Mucosa of rectum (tissue), 2 donors: Measurements from ENCODE around the gene COL4A3.
"Not testable (repeated sequence)": the region's sequence is repeated elsewhere in the genome, so short reads cannot be mapped to it uniquely, and the experiment has no call there.

ENCODE experiments used
- H3K27ac ChIP-seq, 2 donors: one replicate each; pipeline ENCODE4 v1.7.0; 2013; ENCODE audit warnings: inconsistent platforms in 2 of 2, low read depth in 2 of 2, low read length in 2 of 2
- H3K27me3 ChIP-seq, 2 donors: one replicate each; pipeline ENCODE4 v1.7.0; 2013; ENCODE audit warnings: low read length in 2 of 2; ENCODE audit not compliant: control insufficient read depth in 2 of 2, insufficient read depth in 2 of 2
- H3K36me3 ChIP-seq, 2 donors: one replicate each; pipeline ENCODE4 v1.7.0; 2013; ENCODE audit warnings: low read length in 2 of 2; ENCODE audit not compliant: control insufficient read depth in 2 of 2, insufficient read depth in 2 of 2
- H3K4me1 ChIP-seq, 2 donors: one replicate each; pipeline ENCODE4 v1.7.0; 2013; ENCODE audit warnings: low read length in 2 of 2, mild to moderate bottlenecking in 1 of 2; ENCODE audit not compliant: control insufficient read depth in 2 of 2, insufficient read depth in 2 of 2
- H3K4me3 ChIP-seq, 2 donors: one replicate each; pipeline ENCODE4 v1.7.0; 2013; ENCODE audit warnings: low read length in 2 of 2
- H3K9ac ChIP-seq, 2 donors: one replicate each; pipeline ENCODE4 v1.7.0; 2013; ENCODE audit warnings: low read length in 2 of 2, low read depth in 1 of 2, mild to moderate bottlenecking in 1 of 2
- H3K9me3 ChIP-seq, 2 donors: one replicate each; pipeline ENCODE4 v1.7.0; 2013; ENCODE audit warnings: low read length in 2 of 2; ENCODE audit not compliant: control insufficient read depth in 2 of 2
- donor health status: healthy.
- donor health status: Normal muscosa, but diverticular disease.

Gene COL4A3

DNA sequence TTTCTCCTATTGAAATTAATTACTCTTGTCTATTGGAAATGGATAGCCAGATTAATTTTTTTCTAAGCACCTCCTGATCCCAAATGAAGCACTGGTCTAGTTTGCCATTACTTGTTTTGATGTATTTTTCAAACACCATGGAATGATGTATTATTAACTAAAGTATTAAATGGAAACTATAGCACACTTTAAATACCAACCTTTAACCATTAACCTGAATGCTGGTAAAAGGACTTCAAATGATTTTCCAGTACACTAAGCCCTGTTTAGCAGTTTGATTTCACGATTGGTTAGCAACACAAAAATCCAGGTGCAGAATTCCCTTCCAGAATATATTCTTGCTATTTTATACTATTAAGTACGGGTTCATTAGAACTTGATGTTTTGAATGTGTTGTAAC, 37.3 kb downstream of the COL4A3 start:
- Histone ChIP-seq H3K4me1 (no peaks in the 10 kb centered on the region), H3K9me3 (no peaks in the 10 kb centered on the region), H3K9ac (no peak overlapping the region), H3K36me3 (no peaks in the 10 kb centered on the region), H3K27ac (no peak overlapping the region), H3K27me3 (no peaks in the 10 kb centered on the region), H3K4me3 (no peak overlapping the region)

- Histone ChIP-seq H3K27me3 (no peaks in the 10 kb centered on the region), H3K36me3 (no peaks in the 10 kb centered on the region), H3K9ac (no peak overlapping the region), H3K4me3 (no peak overlapping the region), H3K27ac (no peak overlapping the region), H3K4me1 (no peaks in the 10 kb centered on the region), H3K9me3 (no peaks in the 10 kb centered on the region)
These were observed 40.0 kb downstream of the COL4A3 start for GRCh38 chr2:227204452-227204851.

DNA sequence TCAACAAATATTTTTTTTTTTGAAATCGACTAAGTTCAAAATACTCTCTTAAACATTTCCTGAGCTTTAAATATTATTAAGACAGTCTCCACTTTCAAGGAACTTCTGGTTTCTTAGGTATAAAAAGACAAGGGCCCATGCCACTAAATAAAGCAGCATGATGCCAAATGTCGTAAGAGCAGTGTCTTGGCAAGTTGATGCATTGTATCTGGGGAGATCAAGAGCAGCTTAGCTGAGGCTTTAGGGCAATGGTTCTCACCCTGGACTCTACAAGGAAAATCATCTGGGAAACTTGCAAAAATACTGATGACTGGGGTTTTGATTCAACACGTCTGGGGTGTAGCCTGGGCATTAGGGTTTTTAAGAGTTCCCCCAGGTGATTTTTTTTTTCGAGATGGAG, 41.3 kb downstream of the COL4A3 start:
- Histone ChIP-seq H3K9ac (no peak overlapping the region), H3K9me3 (no peaks in the 10 kb centered on the region), H3K27ac (no peak overlapping the region), H3K4me3 (no peak overlapping the region), H3K4me1 (no peaks in the 10 kb centered on the region), H3K27me3 (no peaks in the 10 kb centered on the region), H3K36me3 (no peaks in the 10 kb centered on the region)

- Histone ChIP-seq H3K27me3 (no peaks in the 10 kb centered on the region), H3K4me3 (no peak overlapping the region), H3K36me3 (no peaks in the 10 kb centered on the region), H3K9me3 (no peaks in the 10 kb centered on the region), H3K4me1 (no peaks in the 10 kb centered on the region), H3K27ac (no peak overlapping the region), H3K9ac (no peak overlapping the region)
These were observed 42.0 kb downstream of the COL4A3 start for GRCh38 chr2:227206406-227206805.

- Histone ChIP-seq H3K36me3 (no peaks in the 10 kb centered on the region), H3K4me3 (no peak overlapping the region), H3K27ac (no peak overlapping the region), H3K9me3 (no peaks in the 10 kb centered on the region), H3K27me3 (no peaks in the 10 kb centered on the region), H3K9ac (no peak overlapping the region), H3K4me1 (no peaks in the 10 kb centered on the region)
These were observed 43.1 kb downstream of the COL4A3 start for GRCh38 chr2:227207573-227207972.

DNA sequence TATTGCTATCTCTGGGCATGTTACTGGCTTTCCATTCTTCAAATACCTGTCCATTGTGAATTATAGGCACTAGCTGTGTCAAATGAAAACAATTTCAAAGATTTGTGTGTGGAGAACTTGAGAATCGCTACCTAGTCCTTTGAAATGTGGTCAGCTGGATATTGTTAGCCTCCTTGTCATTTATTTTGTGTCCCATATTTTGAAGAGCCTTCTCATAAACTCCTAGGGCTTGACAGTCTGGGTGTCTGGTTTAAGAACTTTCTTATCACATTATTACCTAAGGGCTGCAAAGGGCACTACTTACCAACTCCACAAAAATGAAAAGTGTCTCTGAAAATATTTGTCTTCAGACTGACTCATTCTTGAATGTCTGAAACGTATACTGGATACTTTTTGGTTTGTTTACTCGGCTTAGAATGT, 50.2 kb downstream of the COL4A3 start:
- no peaks in the 10 kb centered on the region for H3K27me3 ChIP-seq
- H3K4me3 ChIP-seq = no peak overlapping the region
- no peaks in the 10 kb centered on the region for H3K36me3 ChIP-seq
- no peaks in the 10 kb centered on the region for H3K4me1 ChIP-seq
- H3K27ac ChIP-seq = no peak overlapping the region
- no peaks in the 10 kb centered on the region for H3K9me3 ChIP-seq
- no peak overlapping the region for H3K9ac ChIP-seq

GRCh38 chr2:227219312-227220105, 55.1 kb downstream of the COL4A3 start:
- H3K36me3 ChIP-seq = no peaks in the 10 kb centered on the region
- H3K9me3 ChIP-seq = no peaks in the 10 kb centered on the region
- no peak overlapping the region for H3K4me3 ChIP-seq
- no peaks in the 10 kb centered on the region for H3K4me1 ChIP-seq
- H3K27me3 ChIP-seq = no peaks in the 10 kb centered on the region
- H3K27ac ChIP-seq = no peak overlapping the region
- no peak overlapping the region for H3K9ac ChIP-seq

DNA sequence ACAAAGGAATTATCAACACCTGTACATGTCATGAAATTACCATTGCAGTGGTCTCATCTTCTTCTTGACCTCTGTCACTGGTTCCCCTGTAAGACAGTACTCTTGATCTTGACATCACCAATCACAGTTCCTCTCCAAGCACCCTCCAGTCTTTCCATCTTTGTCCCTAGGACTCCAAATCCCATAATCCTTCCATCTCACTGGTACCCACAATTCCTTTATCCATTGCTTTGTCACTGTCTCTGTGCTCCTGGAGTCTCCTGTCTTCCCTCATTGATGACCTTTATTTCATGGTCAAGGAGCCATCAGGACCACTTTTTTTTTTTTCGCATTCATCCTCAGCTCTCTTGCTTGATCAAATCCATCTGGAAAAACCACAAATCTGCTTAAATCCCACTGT, 56.7 kb downstream of the COL4A3 start:
- no peaks in the 10 kb centered on the region for H3K36me3 ChIP-seq
- H3K4me3 ChIP-seq = no peak overlapping the region
- H3K9me3 ChIP-seq = no peaks in the 10 kb centered on the region
- no peaks in the 10 kb centered on the region for H3K27me3 ChIP-seq
- H3K4me1 ChIP-seq = no peaks in the 10 kb centered on the region
- no peak overlapping the region for H3K9ac ChIP-seq
- no peak overlapping the region for H3K27ac ChIP-seq

GRCh38 chr2:227222292-227222691, 57.9 kb downstream of the COL4A3 start:
- Histone ChIP-seq H3K27me3 (no peaks in the 10 kb centered on the region), H3K9ac (no peak overlapping the region), H3K4me1 (no peaks in the 10 kb centered on the region), H3K9me3 (no peaks in the 10 kb centered on the region), H3K4me3 (no peak overlapping the region), H3K27ac (no peak overlapping the region), H3K36me3 (no peaks in the 10 kb centered on the region)

DNA sequence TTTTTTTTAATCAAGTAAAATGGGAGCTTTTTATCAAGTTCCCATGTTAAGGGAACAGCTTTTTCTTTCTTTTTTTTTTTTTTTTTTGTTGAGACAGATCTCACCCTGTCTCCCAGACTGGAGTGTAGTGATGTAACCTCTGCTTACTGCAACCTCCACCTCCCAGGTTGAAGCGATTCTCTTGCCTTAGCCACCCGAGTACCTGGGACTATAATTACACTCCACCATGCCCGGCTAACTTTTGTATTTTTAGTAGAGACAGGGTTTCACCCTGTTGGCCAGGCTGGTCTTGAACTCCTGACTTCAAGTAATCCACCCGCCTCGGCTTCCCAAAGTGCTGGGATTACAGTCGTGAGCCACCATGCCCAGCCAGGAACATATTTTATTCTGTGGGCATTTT, 61.2 kb downstream of the COL4A3 start:
- not testable (repeated sequence) for H3K27ac ChIP-seq, H3K9me3 ChIP-seq, H3K4me1 ChIP-seq, H3K27me3 ChIP-seq, H3K4me3 ChIP-seq, H3K36me3 ChIP-seq, H3K9ac ChIP-seq
